ENCODE results near the gene DCTN2.

Gene DCTN2

DNA sequence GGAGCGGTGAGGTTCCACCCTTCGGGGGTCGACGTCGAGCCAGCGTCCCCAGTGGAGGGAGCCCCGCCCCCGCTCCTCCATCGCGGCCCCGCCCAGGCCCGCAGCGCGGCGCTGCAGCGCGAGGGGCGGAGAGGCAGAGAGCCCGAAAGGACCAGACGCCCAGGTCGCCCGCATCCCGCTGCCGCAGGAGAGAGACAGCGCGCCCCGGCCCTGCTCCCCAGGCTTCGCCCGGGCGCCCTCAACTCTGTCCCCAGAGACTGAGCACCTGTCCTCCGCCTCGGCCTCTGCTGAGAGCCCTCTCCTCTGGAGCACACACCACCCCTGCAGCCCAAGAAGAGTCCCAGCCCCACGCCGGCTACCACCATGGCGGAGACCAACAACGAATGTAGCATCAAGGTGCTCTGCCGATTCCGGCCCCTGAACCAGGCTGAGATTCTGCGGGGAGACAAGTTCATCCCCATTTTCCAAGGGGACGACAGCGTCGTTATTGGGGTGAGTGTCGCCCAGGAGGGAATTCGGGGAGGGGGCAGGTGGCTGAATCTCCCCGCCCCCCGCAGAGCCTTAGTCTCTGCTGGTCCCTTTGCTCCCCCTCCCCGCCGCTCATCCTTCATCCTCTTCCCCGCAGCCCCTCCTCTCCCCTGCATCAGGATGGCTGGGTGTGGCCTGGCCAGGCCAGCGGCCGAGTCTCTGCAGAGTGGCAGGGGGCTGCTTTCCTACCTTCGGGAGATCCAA, 3.1 kb upstream of the DCTN2 start, which contains the start of gene KIF5A:
Gene KIF5A, plus strand, starts transcription at position 136 of the 732 bp plus-strand sequence. Its CDS starts 228 bp downstream, at position 364.
- DNase-seq (ENCODE audit: low read depth), result peak; percentile 30

DNA sequence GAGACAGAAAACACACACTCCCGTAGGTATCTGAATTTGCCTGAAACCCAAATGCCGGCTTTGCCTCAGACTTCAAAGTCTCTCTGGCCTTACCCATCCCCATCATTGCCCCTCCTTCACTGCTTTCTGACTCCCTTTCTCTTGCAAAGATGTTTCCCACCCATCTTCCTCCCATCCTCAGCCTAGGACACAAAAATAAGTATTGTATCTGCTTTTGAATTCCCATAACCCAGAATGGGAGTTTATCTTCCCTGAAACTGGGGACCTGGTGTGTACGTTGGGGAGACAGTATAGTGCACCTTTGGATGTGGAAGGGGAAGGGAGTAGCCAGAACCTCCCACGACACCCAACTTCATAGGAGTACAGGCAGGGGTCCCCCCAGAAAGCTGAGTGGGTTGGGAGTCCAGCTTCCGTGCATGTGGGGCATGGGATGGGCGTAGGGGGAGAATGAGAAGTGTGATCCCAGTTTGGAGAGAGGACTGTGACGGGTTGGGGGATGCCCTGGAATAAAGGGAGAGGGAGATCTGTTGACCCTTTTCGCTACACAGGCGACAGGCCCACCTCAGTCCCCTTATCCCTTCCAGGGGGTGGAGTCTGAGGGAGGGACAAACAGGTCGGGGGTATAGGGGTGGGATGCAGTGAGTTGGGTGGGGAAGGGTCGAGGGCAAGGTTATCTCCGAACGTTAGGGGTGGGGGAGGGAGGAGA, 2.4 kb upstream of the DCTN2 start:
- no peak for DNase-seq (ENCODE audit: low read depth)

DNA sequence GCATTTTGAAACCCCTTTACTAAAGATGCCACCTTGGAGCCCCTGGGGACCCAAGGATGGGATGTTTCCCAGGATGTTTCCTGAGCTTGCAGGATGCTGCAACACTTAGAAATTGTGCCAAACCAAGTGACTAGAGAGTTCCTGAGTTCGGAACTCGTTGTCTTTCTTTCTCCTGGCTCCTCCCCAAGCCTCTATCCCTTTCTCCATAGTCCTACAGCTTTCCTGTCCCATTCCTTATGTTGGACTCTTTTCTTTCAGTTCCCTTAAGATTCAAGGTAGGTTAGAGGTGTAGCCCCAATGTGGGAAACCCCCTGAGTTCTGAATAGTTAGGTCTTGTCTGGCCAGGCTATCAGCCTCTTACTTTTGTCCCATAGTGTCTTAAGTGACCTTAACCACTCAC, 1.5 kb upstream of the DCTN2 start:
- no peak for DNase-seq (ENCODE audit: low read depth)

DNA sequence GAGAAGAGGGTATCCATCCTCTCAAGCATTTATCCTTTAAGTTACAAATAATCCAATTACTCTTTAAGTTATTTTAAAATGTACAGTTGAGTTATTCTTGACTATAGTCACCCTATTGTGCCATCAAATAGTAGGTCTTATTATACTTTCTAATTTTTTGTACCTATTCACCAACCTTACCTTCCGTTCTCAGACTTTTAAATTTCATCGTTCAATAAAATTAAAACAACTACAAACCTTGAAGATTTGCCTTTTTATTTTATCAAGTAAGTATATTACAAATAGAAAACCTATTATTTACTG, 972 bp upstream of the DCTN2 start:
- no peak for DNase-seq (ENCODE audit: low read depth)

DNA sequence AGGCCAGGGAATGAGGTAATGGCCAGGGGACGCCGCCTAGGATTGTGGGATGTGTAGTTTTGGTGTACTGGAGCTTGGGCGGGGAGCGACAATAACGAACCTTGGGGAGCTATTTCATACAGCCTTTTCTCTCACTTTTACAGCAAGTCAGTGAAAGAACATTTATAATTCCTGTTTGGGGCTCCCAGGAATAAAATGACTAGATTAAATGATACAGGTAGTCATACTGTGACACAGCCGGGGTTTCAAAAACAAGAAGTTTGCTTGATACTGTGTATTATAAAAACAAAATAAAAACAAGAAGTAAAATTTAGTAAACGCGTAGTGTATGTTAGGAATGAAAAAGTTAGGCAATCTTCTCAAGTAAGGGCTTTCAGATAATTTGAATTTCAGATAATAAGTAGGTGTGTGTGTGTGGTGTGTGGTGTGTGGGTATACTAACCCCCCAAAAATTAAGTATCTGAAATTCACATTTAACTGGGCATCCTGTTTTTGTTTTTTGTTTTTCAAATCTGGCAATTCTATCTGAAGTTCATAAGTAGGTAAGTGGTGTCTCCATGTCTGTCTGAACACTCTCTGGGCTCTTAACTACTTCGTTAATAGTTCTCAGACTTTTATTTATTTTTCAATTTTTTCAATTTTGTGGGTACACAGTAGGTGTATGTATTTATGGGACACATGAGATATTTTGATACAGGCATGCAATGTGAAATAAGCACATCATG, 458 bp upstream of the DCTN2 start:
- DNase-seq (ENCODE audit: low read depth), result no peak

DNA sequence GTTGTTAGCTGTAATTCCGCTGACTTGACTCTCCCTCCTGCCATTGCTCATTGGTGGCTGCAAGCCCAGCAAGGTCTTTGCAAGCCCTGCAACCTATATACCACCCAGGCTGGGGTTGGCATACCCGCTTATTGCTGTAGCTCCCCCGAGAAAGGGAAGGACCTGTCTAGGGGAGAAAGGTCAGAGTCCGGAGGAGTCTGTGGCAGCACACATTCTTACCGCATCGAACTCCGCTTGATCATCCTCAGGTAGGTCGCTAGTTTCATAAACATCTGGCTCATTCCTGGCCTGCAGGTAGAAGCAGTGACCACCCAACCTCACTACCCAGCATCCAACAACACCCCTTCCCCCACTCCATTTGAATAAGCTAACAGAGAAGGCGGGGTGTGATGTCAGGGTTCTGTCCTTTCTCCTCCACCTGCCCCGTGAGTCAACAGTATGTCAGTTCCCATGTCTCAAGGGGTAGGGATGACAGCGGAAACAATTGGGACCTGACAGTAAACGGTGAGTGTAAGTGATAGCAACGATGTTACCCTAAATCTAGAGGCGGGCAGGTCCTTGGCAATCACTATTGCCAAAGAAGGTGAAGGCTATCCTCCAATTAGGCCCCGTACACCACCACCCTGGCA, 1.1 kb downstream of the DCTN2 start:
- DNase-seq (ENCODE audit: low read depth), result no peak

DNA sequence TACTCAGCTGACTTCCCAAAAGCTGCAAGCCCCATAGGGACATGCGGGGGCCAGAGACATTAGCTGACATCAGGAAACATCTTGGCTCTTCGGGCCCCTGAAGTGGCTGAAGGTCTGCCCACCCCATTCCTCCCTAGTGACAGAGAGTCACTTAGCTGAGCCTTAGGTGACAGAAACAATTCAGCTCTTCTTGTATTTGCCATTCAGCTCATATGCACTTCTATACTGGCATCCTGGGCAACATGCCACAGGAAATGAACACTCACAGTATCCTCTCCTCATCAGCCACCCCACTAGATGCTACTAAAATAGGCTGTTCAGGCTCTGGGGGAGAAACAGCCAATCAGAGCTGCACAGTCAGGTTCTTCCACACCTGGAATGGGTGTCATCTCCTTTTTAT, 3.4 kb downstream of the DCTN2 start:
- DNase-seq (ENCODE audit: low read depth), result no peak

DNA sequence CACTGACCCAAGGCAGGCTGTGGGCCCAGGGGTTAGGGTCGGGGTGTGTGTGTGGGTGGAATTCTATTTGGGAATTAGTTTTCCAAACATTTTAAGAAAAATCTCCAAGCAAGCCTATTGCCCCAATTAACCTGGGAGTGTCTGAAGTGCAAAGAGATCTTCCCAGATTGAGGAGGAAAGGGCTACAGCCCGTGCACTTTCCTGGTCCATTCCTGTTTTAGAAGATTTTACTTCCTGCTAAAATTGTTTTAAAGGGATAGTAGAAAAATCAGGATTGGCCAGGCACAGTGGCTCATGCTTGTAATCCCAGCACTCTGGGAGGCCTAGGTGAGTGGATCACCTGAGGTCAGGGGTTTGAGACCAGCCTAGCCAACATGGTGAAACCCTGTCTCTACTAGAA, 5.3 kb downstream of the DCTN2 start:
- no peak for DNase-seq (ENCODE audit: low read depth)

DNA sequence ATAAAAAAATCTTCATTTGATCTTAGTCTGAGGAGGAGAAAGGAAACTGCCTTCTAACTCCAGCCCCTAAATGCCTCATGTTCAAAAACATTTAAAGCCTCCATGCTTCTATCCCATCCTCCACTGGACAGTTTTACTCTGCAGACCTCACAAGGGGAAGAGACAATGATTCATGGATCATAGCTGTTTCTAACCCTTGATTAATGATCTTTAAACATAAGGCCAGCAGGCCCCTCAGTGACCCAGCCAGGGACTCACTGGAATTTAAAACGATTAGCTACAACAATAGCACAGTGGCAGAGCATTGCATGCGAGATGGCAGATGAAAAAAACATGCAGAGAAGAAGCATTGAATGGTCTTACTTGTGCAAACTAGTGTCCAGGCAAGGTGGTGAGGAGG, 6.0 kb downstream of the DCTN2 start:
- no peak for DNase-seq (ENCODE audit: low read depth)

DNA sequence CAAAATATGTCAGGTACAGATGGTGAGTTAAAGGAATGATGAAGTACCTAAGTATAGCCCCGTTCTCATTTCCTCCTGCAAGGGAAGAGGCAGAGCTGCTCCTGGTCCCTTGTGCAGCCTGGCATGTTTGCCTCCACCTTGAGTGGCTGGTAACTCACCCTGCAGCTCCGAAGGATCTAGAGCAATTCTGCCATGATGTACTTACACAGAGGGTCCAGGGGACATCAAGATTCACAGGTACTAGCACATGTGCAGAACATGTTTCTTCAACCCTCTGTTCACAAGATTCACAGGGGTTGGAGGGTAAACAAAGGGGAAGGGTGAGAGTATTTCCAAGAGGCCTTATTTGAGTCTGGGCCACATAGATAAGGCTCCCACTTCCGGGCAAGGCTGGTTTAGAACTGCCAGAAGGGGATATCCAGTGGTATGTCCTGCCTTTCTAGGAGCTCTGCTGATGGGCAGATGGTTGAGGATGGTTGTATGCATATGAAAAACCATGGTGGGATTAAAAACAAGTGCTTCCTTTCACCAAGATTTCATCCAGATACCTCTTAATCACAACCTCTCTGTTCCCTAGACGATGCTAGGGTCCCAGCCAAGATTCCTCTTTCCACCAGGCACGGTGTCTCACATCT, 7.7 kb downstream of the DCTN2 start:
- DNase-seq (ENCODE audit: low read depth), result no peak

DNA sequence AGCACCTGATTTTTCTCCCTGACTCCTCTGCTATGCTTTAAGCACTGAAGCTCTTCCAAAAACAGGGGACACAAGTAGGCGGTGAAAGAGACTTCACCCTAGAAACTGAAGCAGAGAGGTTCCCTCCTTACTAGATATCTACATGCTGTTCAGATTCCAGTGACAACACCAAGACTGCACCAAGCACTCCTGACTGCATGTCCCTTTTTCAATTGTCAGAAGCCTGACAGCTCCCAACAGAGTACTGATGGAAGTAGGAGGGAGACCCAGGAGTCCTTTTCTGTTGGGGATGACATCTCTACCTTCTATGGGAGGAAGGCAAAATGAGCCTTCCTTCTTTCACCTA, 10.4 kb downstream of the DCTN2 start:
- DNase-seq (ENCODE audit: low read depth), result no peak

DNA sequence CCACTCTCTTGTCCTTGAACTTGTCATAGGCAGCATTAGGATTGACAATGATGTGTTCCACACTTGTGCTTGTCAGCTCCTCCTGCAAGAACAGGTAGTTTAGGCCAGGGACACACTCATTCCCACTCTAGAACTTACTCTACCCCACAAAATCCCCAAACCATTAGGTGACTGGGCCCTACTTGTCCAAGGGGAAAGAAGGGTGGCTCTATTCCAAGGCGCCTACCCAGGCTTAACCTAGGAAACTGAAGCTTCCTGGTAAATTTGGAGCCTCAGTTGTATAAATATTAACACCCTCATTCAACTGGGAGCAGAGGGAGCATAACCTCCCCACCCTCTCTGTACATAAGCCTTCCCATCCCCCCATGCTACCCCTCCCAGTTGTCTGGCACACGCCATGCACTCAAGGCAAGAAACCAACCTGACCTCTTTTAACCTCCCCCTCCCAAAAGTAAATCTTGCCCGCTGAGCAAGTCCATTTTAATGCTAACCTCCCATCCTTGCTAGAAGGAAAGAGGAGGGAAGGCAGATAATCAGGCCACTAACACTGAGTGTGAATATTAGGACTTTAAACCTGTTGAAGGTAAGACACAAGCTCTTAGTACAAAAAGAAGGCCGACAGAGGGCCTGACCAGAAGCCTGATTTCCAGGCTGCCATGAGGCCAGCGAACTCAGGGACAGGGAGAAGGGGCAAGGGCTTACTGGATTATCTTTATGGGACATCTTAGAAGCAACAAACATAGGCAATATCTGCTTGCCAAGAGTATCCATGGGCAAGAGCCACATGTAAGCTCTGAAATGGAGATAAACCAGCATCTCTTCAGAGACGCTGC, 11.0 kb downstream of the DCTN2 start:
- DNase-seq (ENCODE audit: low read depth), result no peak

DNA sequence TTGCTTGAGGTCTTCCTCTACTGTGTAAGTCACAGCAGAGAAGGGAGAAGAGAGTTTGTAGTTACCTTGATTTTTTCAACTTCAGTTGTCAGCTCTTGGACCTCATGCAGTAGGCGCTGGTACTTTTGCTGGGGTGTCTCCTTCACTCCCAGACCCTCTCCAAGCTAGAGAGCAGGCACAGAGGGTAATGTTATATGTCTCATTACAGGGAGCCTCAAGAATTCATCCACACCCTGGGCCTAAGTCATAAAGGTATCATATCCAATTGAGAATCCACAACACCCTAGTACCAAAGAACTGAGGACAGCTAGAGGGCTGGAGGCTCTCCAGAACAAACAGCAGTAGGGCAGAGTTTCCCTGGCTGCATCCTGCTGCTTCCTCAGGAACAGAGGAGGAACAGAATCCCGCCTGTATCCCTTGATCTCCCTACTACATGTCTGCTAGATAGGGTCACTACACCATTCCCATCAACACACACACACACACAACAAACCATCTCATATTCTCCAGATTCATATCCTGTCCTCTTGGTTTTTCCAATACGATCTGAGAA, 11.9 kb downstream of the DCTN2 start:
- DNase-seq (ENCODE audit: low read depth), result no peak

DNA sequence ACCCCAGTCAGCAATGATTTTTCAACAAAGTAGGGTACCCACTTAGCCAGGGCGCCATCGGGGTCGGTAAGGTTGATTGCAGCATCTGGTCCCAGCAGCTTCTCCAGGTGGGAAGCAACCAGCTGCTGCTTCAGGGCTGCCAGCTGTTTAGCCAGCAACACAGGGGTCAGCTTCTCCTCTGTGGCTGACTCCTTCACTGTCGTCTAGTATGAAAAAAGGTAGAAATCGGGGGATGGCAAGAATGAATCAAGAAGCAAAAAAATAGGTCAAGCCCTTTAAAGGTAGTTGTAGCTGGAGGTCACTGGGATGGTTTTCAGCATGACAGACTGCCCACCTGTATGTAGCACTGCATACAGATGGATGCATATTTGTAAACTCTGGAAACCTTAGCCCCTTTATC, 12.7 kb downstream of the DCTN2 start:
- DNase-seq (ENCODE audit: low read depth), result no peak

DNA sequence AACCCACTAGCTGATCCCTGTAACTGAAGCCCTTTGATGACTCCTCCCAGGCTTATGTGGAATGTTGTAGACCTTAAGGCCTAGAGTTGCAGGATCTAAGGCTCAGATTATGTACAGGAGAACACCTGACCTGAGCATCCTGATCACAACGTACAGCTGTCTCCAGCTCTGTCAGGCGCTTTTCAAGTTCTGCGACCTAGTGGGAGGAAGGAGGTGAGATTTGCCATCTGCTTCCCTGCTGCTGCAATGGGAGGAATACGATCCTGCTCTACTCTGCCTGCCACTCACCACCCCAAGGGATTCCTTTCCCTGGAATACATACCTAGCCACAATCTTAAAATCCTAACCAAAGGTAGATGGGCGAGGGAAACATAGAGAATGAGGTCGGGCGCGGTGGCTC, 13.9 kb downstream of the DCTN2 start:
- no peak for DNase-seq (ENCODE audit: low read depth)

DNA sequence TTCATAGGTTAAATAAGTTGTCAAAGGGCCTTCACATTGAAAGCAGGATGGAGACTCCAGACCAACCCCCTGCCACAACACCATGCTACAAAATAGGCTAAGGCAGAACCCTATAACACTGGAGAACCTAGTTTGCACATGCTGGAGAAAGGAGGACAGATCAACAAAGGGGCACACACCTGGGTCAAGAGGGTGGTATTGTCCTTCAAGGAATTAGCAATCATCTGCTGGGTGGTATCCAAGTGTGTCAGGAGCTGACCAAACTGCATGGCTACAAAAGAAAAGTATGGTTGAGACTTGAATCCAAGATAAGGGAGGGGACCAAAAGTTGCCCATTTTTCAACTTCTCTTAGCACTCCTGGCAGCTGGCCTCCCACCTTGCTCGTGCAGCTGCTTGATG, 15.2 kb downstream of the DCTN2 start:
- no peak for DNase-seq (ENCODE audit: low read depth)

DNA sequence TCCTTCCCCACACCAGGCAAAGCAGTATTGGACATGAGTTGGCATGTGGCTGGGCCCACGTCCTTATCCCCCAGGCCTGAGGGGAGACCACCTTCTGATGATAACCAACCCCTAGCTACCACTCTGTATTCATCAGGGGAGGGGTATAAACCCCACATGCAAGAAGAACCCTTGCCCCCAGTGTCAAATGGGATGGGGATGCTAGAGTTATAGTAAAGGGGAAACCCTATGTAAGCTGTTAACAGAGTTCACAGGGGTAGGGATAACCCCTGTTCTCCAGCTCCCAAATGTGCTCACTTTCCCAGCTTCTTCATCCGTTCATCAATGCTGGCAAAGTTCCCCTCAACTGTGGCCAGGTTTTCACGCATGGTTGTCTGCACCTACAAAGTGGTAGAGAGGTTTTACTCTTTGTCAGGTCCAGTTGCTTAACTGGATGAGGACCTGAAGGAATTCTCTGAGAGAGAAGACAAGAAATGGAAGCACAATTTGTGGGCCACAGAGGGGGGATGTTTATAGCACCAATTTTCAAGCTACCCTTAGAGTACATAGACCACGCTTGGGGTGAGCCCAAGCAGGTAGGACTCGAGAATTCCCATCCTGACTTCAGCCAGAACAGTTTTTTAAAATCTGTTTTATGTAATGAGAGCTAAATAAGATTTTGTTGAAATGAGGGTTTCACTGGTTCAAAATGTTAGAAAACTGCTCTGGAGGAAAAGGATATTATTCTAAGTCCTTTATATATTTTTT, 16.4 kb downstream of the DCTN2 start:
- no peak for DNase-seq (ENCODE audit: low read depth)

DNA sequence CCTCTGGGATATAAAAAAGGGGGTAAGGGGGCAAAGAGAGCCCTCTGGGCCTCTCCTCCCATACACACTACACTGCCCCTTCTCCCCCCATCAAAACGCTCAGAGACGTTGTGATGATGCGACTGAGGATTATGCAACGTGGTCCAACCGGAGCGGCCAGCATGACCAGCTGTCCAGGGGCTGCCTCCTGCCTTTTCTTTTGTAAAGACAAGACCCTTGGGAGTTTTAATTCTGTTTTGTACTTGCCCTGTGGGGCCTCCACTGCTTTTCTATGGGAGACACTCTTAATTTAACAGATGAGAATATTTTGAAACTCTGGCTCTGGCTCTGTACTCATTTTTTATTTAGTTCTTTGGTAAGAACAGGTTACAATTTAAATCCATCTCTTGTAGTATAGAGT, 17.2 kb downstream of the DCTN2 start:
- no peak for DNase-seq (ENCODE audit: low read depth)

DNA sequence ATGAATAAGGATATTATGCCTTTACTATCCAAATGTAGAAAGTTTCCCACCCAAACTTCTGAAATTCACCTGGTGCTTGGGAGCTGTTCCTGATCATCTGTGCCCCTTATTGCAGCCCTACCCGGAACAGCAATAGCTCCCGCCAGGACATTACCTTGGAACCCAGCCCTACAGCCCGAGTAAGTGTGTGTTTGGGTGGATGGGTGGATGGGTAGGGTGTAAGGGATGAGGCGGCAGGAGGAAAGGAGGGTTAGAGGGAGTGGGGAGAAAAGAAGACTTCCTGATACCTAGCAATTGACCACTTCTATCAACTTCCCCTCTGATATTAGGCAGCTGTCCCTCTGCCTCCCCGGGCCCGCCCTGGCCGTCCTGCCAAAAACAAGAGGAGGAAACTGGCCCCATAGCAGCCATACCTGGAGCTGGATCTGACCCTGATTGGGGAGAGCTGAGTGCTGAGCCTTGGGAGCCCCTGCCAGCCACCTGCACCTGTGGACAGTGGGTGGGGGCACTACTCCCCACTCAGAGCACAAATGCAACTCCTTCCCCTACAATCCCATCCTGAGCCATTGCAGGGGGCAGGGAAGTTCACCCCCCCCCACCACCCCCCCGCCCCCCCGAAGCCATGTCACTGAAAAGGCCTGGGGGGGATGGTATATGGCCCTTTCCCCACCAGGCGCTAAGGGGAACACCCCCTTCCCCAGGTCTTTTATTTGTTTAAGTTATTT, 18.0 kb downstream of the DCTN2 start:
- DNase-seq (ENCODE audit: low read depth), result no peak

DNA sequence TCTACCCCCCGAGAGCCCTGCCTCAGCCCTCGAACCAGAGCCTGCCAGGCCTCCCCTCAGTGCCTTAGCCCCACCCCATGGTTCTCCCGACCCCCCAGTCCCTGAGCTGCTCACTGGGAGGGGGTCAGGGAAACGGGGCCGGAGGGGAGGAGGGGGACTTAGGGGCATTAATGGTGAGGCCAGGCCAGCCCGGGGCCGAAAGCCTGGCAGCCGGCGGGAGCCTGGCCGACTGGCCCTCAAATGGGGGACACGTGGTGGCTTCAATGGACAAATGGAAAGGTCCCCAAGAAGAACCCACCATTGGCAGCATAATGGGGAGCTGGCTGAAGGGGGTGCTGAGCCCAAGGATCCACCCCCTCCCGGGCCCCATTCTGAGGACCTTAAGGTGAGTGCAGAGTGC, 18.8 kb downstream of the DCTN2 start:
- DNase-seq (ENCODE audit: low read depth), result no peak

Data from stimulated activated CD8-positive, alpha-beta memory T cell treated with anti-CD3 and anti-CD28 coated beads, Interleukin-15, amount 100 ng/mL, for 24 hours (primary cell).